PFSK-1 (cell line): Measurements from ENCODE around the gene MYL6B.

ENCODE experiments used
- POLR2AphosphoS5 ChIP-seq: IDR thresholded peaks from 2 replicates; pipeline ENCODE4 v1.6.1; 2012; ENCODE audit warnings: low read depth, mild to moderate bottlenecking, control low read depth, low read length, moderate library complexity
- REST ChIP-seq, 2 experiments: IDR thresholded peaks; 2 replicates each; pipeline versions ENCODE4 v1.6.1 to v1.8.0; 2011 to 2012; ENCODE audit warnings: low read depth in 2 of 2, low read length in 2 of 2, control low read depth in 1 of 2, inconsistent platforms in 1 of 2, mild to moderate bottlenecking in 1 of 2, moderate library complexity in 1 of 2; ENCODE audit not compliant: insufficient read depth in 1 of 2
- SIN3A ChIP-seq: IDR thresholded peaks from 2 replicates; pipeline ENCODE4 v1.6.1; 2012; ENCODE audit warnings: mild to moderate bottlenecking, low read length, moderate library complexity, borderline replicate concordance; ENCODE audit not compliant: insufficient read depth
- TAF1 ChIP-seq: IDR thresholded peaks from 2 replicates; pipeline ENCODE4 v1.6.1; 2012; ENCODE audit warnings: low read length, control low read depth, borderline replicate concordance; ENCODE audit not compliant: insufficient read depth

- TF ChIP-seq POLR2AphosphoS5 (no peak), TAF1 (no peak), SIN3A (no peak), REST (IDR thresholded peaks at IDR 0.05; ENCODE audit: insufficient read depth in 1 of 2, low read depth in 2 of 2, low read length in 2 of 2) (no peak)
These were observed 16.9 kb downstream of the MYL6B start for GRCh38 chr12:56169229-56169759.
